ENCODE data around the gene HUS1B.

- no peak for TF ChIP-seq EP300 (IDR thresholded peaks at IDR 0.05)
- TF ChIP-seq, protein P1, sequence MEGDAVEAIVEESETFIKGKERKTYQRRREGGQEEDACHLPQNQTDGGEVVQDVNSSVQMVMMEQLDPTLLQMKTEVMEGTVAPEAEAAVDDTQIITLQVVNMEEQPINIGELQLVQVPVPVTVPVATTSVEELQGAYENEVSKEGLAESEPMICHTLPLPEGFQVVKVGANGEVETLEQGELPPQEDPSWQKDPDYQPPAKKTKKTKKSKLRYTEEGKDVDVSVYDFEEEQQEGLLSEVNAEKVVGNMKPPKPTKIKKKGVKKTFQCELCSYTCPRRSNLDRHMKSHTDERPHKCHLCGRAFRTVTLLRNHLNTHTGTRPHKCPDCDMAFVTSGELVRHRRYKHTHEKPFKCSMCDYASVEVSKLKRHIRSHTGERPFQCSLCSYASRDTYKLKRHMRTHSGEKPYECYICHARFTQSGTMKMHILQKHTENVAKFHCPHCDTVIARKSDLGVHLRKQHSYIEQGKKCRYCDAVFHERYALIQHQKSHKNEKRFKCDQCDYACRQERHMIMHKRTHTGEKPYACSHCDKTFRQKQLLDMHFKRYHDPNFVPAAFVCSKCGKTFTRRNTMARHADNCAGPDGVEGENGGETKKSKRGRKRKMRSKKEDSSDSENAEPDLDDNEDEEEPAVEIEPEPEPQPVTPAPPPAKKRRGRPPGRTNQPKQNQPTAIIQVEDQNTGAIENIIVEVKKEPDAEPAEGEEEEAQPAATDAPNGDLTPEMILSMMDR (IDR thresholded peaks at IDR 0.05) = no peak
Measured at GRCh38 chr6:703552-703951, 46.7 kb upstream of the HUS1B start.
